OCI-LY1 (cell line): ENCODE measurements around the gene PPP1R12A.

Source experiments
- CTCF ChIP-seq: fragments of 200-600 bp; sonication (generic), shearing (Covaris generic); IDR thresholded peaks from 2 replicates; pipeline ENCODE4 v1.5.1; 2017; ENCODE audit warnings: mild to moderate bottlenecking, antibody characterized with exemption, low read length, moderate library complexity, mixed read lengths
- EZH2 ChIP-seq: fragments of 200-600 bp; sonication (generic), shearing (Covaris generic); IDR thresholded peaks from 2 replicates; pipeline ENCODE4 v1.8.0; 2017; ENCODE audit warnings: borderline replicate concordance, mixed run types, mild to moderate bottlenecking, antibody characterized with exemption, low read length, moderate library complexity, mixed read lengths

- no peak for TF ChIP-seq CTCF
- no peak for TF ChIP-seq EZH2
Measured at GRCh38 chr12:79766705-79767464, 168.0 kb downstream of the PPP1R12A start.
